ENCODE data around the gene UGT1A9. TPM values are rescaled to one million over a fixed set of nuclear protein-coding genes. Genes with fewer than 3 reads are reported as not detected.

The UGT1A9 gene
- total and polyA plus RNA-seq, 2 experiments from 2014 or later: not detected

DNA sequence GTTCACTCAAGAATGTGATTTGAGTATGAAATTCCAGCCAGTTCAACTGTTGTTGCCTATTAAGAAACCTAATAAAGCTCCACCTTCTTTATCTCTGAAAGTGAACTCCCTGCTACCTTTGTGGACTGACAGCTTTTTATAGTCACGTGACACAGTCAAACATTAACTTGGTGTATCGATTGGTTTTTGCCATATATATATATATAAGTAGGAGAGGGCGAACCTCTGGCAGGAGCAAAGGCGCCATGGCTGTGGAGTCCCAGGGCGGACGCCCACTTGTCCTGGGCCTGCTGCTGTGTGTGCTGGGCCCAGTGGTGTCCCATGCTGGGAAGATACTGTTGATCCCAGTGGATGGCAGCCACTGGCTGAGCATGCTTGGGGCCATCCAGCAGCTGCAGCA is 88.3 kb downstream of the UGT1A9 start, which contains the start of gene UGT1A1 (continued):
- TF ChIP-seq, protein P1, sequence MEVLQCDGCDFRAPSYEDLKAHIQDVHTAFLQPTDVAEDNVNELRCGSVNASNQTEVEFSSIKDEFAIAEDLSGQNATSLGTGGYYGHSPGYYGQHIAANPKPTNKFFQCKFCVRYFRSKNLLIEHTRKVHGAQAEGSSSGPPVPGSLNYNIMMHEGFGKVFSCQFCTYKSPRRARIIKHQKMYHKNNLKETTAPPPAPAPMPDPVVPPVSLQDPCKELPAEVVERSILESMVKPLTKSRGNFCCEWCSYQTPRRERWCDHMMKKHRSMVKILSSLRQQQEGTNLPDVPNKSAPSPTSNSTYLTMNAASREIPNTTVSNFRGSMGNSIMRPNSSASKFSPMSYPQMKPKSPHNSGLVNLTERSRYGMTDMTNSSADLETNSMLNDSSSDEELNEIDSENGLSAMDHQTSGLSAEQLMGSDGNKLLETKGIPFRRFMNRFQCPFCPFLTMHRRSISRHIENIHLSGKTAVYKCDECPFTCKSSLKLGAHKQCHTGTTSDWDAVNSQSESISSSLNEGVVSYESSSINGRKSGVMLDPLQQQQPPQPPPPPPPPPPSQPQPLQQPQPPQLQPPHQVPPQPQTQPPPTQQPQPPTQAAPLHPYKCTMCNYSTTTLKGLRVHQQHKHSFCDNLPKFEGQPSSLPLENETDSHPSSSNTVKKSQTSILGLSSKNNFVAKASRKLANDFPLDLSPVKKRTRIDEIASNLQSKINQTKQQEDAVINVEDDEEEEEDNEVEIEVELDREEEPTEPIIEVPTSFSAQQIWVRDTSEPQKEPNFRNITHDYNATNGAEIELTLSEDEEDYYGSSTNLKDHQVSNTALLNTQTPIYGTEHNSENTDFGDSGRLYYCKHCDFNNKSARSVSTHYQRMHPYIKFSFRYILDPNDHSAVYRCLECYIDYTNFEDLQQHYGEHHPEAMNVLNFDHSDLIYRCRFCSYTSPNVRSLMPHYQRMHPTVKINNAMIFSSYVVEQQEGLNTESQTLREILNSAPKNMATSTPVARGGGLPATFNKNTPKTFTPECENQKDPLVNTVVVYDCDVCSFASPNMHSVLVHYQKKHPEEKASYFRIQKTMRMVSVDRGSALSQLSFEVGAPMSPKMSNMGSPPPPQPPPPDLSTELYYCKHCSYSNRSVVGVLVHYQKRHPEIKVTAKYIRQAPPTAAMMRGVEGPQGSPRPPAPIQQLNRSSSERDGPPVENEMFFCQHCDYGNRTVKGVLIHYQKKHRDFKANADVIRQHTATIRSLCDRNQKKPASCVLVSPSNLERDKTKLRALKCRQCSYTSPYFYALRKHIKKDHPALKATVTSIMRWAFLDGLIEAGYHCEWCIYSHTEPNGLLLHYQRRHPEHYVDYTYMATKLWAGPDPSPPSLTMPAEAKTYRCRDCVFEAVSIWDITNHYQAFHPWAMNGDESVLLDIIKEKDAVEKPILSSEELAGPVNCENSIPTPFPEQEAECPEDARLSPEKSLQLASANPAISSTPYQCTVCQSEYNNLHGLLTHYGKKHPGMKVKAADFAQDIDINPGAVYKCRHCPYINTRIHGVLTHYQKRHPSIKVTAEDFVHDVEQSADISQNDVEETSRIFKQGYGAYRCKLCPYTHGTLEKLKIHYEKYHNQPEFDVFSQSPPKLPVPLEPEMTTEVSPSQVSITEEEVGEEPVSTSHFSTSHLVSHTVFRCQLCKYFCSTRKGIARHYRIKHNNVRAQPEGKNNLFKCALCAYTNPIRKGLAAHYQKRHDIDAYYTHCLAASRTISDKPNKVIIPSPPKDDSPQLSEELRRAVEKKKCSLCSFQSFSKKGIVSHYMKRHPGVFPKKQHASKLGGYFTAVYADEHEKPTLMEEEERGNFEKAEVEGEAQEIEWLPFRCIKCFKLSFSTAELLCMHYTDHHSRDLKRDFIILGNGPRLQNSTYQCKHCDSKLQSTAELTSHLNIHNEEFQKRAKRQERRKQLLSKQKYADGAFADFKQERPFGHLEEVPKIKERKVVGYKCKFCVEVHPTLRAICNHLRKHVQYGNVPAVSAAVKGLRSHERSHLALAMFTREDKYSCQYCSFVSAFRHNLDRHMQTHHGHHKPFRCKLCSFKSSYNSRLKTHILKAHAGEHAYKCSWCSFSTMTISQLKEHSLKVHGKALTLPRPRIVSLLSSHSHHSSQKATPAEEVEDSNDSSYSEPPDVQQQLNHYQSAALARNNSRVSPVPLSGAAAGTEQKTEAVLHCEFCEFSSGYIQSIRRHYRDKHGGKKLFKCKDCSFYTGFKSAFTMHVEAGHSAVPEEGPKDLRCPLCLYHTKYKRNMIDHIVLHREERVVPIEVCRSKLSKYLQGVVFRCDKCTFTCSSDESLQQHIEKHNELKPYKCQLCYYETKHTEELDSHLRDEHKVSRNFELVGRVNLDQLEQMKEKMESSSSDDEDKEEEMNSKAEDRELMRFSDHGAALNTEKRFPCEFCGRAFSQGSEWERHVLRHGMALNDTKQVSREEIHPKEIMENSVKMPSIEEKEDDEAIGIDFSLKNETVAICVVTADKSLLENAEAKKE (CRISPR knock-in tag; IDR thresholded peaks at IDR 0.05): no peak
- TF ChIP-seq CREB1 (CRISPR knock-in tag; IDR thresholded peaks at IDR 0.05; ENCODE audit: low read depth) (no peak), POLR2AphosphoS5 (IDR thresholded peaks at IDR 0.05; ENCODE audit: low read depth) (no peak)

DNA sequence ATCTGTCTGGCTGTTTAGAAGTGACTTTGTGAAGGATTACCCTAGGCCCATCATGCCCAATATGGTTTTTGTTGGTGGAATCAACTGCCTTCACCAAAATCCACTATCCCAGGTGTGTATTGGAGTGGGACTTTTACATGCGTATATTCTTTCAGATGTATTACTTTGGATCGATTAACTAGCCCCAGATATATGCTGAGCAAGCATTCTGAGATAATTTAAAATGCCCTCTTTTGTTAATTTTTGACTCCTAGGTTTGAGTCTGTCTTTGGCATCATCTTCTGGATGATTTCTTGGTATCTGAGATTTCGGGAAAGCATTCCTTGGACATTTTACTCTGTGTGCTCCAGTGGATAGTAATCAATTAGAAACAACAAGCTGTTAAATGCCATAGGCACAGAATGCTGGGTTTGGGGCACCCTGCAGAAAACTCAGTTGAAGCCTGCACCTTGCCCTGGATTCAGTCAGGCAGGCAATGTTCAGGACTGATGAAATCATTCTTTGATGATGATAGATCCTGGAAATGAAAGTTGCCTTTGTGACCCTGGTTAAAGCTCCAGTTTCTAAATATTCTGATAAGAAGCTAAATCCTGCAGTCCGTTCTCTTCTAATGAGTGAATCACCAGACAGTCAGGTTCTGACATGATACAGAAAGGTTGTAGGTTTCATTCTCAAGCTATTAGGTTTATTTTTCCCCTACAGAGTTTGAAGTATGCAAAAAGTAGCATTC is 89.5 kb downstream of the UGT1A9 start:
- no peak overlapping the region for H3K4me3 ChIP-seq
- H3K79me2 ChIP-seq (replicated peaks; ENCODE audit: insufficient read depth): no peaks in the 10 kb centered on the region
- ATAC-seq: no peak
- H3K27me3 Mint-ChIP-seq (ENCODE audit: insufficient read depth, low read depth, poor library complexity): no peaks in the 10 kb centered on the region
- no peak overlapping the region for H3K4me2 ChIP-seq
- no peak overlapping the region for H3K27ac ChIP-seq (ENCODE audit: low read depth)
- H3K36me3 Mint-ChIP-seq (ENCODE audit: low read depth): no peaks in the 10 kb centered on the region
- H2AFZ ChIP-seq: no peak overlapping the region
- no peaks in the 10 kb centered on the region for H3K36me3 ChIP-seq (ENCODE audit: insufficient read depth)
- H3K9me3 Mint-ChIP-seq: peaks cover 3% of the 10 kb centered on the region; the same call in 1 of the 3 replicates
- DNase-seq (ENCODE audit: low spot score): no peak
- H3K4me3 Mint-ChIP-seq: no peak overlapping the region
- H3F3A ChIP-seq (replicated peaks; ENCODE audit: low read depth): no peaks in the 10 kb centered on the region
- no peaks in the 10 kb centered on the region for H3K4me1 ChIP-seq (ENCODE audit: insufficient read depth)
- no peaks in the 10 kb centered on the region for H3K27me3 ChIP-seq (ENCODE audit: insufficient read depth)
- H4K20me1 ChIP-seq (replicated peaks; ENCODE audit: insufficient read depth): no peaks in the 10 kb centered on the region
- H3K4me1 Mint-ChIP-seq: no peaks in the 10 kb centered on the region; the same call in 2 of the 3 replicates
- no peaks in the 10 kb centered on the region; the same call in 1 of the 2 replicates for H3K9me2 ChIP-seq (ENCODE audit: insufficient read depth)
- no peak overlapping the region for H3K27ac Mint-ChIP-seq
- TF ChIP-seq CREB1 (CRISPR knock-in tag; IDR thresholded peaks at IDR 0.05; ENCODE audit: low read depth) (no peak), ZNF331 (CRISPR knock-in tag; IDR thresholded peaks at IDR 0.05; ENCODE audit: low read depth) (no peak)
- TF ChIP-seq, protein P2, sequence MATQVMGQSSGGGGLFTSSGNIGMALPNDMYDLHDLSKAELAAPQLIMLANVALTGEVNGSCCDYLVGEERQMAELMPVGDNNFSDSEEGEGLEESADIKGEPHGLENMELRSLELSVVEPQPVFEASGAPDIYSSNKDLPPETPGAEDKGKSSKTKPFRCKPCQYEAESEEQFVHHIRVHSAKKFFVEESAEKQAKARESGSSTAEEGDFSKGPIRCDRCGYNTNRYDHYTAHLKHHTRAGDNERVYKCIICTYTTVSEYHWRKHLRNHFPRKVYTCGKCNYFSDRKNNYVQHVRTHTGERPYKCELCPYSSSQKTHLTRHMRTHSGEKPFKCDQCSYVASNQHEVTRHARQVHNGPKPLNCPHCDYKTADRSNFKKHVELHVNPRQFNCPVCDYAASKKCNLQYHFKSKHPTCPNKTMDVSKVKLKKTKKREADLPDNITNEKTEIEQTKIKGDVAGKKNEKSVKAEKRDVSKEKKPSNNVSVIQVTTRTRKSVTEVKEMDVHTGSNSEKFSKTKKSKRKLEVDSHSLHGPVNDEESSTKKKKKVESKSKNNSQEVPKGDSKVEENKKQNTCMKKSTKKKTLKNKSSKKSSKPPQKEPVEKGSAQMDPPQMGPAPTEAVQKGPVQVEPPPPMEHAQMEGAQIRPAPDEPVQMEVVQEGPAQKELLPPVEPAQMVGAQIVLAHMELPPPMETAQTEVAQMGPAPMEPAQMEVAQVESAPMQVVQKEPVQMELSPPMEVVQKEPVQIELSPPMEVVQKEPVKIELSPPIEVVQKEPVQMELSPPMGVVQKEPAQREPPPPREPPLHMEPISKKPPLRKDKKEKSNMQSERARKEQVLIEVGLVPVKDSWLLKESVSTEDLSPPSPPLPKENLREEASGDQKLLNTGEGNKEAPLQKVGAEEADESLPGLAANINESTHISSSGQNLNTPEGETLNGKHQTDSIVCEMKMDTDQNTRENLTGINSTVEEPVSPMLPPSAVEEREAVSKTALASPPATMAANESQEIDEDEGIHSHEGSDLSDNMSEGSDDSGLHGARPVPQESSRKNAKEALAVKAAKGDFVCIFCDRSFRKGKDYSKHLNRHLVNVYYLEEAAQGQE (IDR thresholded peaks at IDR 0.05; ENCODE audit: unreplicated experiment): no peak

Data from GM23338 (cell line).